Endodermal cell (in vitro differentiated cells): ENCODE data around the gene AMOTL2. TPM values are rescaled to one million over a fixed set of nuclear protein-coding genes. Genes with fewer than 3 reads are reported as not detected.

Source experiments
- DNase-seq: peaks from one replicate; pipeline ENCODE4 v3.0.0-alpha.2; 2017
- H3K27ac ChIP-seq: 2 replicates; pipeline ENCODE4 v1.5.1; 2013; ENCODE audit warnings: mild to moderate bottlenecking, low read depth, low read length, moderate library complexity
- H3K27me3 ChIP-seq: 2 replicates; pipeline ENCODE4 v1.6.1; 2013; ENCODE audit warnings: mild to moderate bottlenecking, low read length, moderate library complexity; ENCODE audit not compliant: insufficient read depth, control insufficient read depth, poor library complexity, severe bottlenecking
- H3K36me3 ChIP-seq: 2 replicates; pipeline ENCODE4 v1.7.0; 2013; ENCODE audit warnings: mild to moderate bottlenecking, low read length, moderate library complexity; ENCODE audit not compliant: control insufficient read depth, insufficient read depth
- H3K4me1 ChIP-seq: one replicate; pipeline ENCODE4 v1.7.0; 2013; ENCODE audit warnings: low read length; ENCODE audit not compliant: control insufficient read depth, insufficient read depth
- H3K4me3 ChIP-seq: 2 replicates; pipeline ENCODE4 v1.5.1; 2013; ENCODE audit warnings: mild to moderate bottlenecking, low read length, moderate library complexity
- H3K9ac ChIP-seq: 2 replicates; pipeline ENCODE4 v1.6.1; 2013; ENCODE audit warnings: mild to moderate bottlenecking, low read length, moderate library complexity; ENCODE audit not compliant: poor library complexity, severe bottlenecking; ENCODE audit errors: extremely low read depth
- H3K9me3 ChIP-seq: 2 replicates; pipeline ENCODE4 v1.6.1; 2013; ENCODE audit warnings: mild to moderate bottlenecking, low read length, moderate library complexity; ENCODE audit not compliant: control insufficient read depth
- H3K27ac Mint-ChIP-seq: 2 replicates; pipeline ENCODE4 v1.8.0; 2020; ENCODE audit warnings: mixed read lengths
- H3K27me3 Mint-ChIP-seq: 2 replicates; pipeline ENCODE4 v1.8.0; 2021; ENCODE audit warnings: mild to moderate bottlenecking, mixed read lengths; ENCODE audit not compliant: insufficient read depth
- H3K36me3 Mint-ChIP-seq: 2 replicates; pipeline ENCODE4 v1.8.0; 2020; ENCODE audit warnings: low read depth, mixed read lengths
- H3K4me1 Mint-ChIP-seq: 2 replicates; pipeline ENCODE4 v1.8.0; 2020; ENCODE audit warnings: mixed read lengths
- H3K4me3 Mint-ChIP-seq: 2 replicates; pipeline ENCODE4 v1.8.0; 2020; ENCODE audit warnings: mild to moderate bottlenecking, moderate library complexity, mixed read lengths
- H3K9me3 Mint-ChIP-seq: 2 replicates; pipeline ENCODE4 v1.8.0; 2020; ENCODE audit warnings: mild to moderate bottlenecking, mixed read lengths
- WGBS, 2 experiments: methylation state at CpG; one replicate each; pipeline versions ENCODE4 v1.1.5 to v1.1.7; 2013; ENCODE audit warnings: missing lambda C conversion rate in 2 of 2, mixed read lengths in 1 of 2; ENCODE audit not compliant: insufficient coverage in 1 of 2, insufficient read length in 1 of 2; 5-methylcytosine and 5-hydroxymethylcytosine counted together
- microRNA-seq: library from miRNA; unstranded; fragments of <30 nt; microRNA quantifications from one replicate; pipeline ENCODE4 v1.2.0, GENCODE V29; 2020; ENCODE audit warnings: borderline microRNAs expressed
- total RNA-seq, 2 donors: library from RNA; stranded (reverse); fragmentation: NEBNext Ultra II Directional in 1 of 2; extraction: Animal tissue kit (Norgen Biotek cat#: 25700) in 1 of 2; gene quantifications; 2 replicates in 1 of 2; 3 replicates in 1 of 2; pipeline ENCODE4 v1.2.1, GENCODE V29; 2021
- TF ChIP-seq, protein P1 (sequence below): fragments of 200-600 bp; sonication (generic); conservative IDR thresholded peaks from 2 replicates; pipeline ENCODE4 v1.5.0; 2021; ENCODE audit warnings: antibody characterized with exemption, mild to moderate bottlenecking

AMOTL2 gene
- total RNA-seq, 2 donors from 2014 or later, result 109 to 153 TPM

DNA sequence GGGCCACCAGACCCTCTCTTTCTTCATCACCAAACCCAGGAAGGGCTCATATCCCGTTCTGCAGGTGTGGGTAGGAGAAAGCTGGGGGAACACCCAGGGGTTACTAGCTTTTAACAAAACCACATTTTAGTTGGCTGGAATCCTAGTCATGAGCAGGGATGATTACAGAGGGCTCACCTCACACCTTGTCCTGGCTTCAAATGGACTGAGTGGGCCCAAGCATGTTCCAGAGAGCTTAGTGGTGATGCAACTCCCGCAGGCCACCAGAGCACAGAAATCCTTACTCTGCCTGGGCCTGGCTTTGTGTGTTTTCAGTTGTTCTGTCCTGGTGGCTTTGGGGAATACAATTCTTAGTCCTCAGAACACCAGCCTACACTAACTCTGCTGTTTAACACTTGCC is 66.8 kb downstream of the AMOTL2 start:
- no peak for DNase-seq
- H3K9ac ChIP-seq, result no peak overlapping the region
- no peaks in the 10 kb centered on the region for H3K27me3 ChIP-seq
- Mint-ChIP-seq H3K4me1 (peaks cover 17% of the 10 kb centered on the region), H3K4me3 (no peak overlapping the region), H3K27me3 (peaks cover 11% of the 10 kb centered on the region), H3K36me3 (no peaks in the 10 kb centered on the region), H3K27ac (no peak overlapping the region), H3K9me3 (no peaks in the 10 kb centered on the region)
- H3K4me1 ChIP-seq, result peaks cover 3% of the 10 kb centered on the region
- WGBS, 2 experiments, result 71% methylated on average over 2 of the region's 2 CpGs; no CpG with 5 or more reads in 1 of the 2 experiments
- no peaks in the 10 kb centered on the region for H3K9me3 ChIP-seq
- H3K4me3 ChIP-seq, result no peak overlapping the region
- TF ChIP-seq, protein P1, sequence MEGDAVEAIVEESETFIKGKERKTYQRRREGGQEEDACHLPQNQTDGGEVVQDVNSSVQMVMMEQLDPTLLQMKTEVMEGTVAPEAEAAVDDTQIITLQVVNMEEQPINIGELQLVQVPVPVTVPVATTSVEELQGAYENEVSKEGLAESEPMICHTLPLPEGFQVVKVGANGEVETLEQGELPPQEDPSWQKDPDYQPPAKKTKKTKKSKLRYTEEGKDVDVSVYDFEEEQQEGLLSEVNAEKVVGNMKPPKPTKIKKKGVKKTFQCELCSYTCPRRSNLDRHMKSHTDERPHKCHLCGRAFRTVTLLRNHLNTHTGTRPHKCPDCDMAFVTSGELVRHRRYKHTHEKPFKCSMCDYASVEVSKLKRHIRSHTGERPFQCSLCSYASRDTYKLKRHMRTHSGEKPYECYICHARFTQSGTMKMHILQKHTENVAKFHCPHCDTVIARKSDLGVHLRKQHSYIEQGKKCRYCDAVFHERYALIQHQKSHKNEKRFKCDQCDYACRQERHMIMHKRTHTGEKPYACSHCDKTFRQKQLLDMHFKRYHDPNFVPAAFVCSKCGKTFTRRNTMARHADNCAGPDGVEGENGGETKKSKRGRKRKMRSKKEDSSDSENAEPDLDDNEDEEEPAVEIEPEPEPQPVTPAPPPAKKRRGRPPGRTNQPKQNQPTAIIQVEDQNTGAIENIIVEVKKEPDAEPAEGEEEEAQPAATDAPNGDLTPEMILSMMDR, result no peak
- H3K27ac ChIP-seq, result no peak overlapping the region
- no peaks in the 10 kb centered on the region for H3K36me3 ChIP-seq

- peak overlapping the region; percentile 20 for H3K27ac Mint-ChIP-seq
Measured at GRCh38 chr3:134306320-134306719, 67.9 kb downstream of the AMOTL2 start.

More at GRCh38 chr3:134306320-134306719, 67.9 kb downstream of the AMOTL2 start:
- peaks cover 3% of the 10 kb centered on the region for H3K4me1 ChIP-seq
- H3K4me1 Mint-ChIP-seq, result peaks cover 17% of the 10 kb centered on the region
- no peak overlapping the region for H3K27ac ChIP-seq
- no peaks in the 10 kb centered on the region for H3K27me3 ChIP-seq
- no peak overlapping the region for H3K9ac ChIP-seq
- H3K9me3 ChIP-seq, result no peaks in the 10 kb centered on the region
- no peak for DNase-seq
- 86 to 89% methylated on average over 6 to 7 of the region's 7 CpGs for WGBS, 2 experiments
- H3K9me3 Mint-ChIP-seq, result no peaks in the 10 kb centered on the region
- TF ChIP-seq, protein P1, result no peak
- no peak overlapping the region for H3K4me3 ChIP-seq
- H3K36me3 ChIP-seq, result no peaks in the 10 kb centered on the region
- H3K36me3 Mint-ChIP-seq, result no peaks in the 10 kb centered on the region
- H3K27me3 Mint-ChIP-seq, result peaks cover 4% of the 10 kb centered on the region
- no peak overlapping the region for H3K4me3 Mint-ChIP-seq

Small RNA genes within 50 kb of the gene (microRNA-seq; reads per million reads assigned to microRNA genes)
- gene MIR6827, result not detected

Other genes with a start within 250 kb of the AMOTL2 start
- gene RYK, start 123.6 kb downstream of the AMOTL2 start, total RNA-seq, result 10 to 100 TPM; 79.2 to 85.5 TPM
- 10 to 100 TPM; 28.6 to 29.3 TPM for gene ANAPC13, start 111.5 kb upstream of the AMOTL2 start, total RNA-seq
- gene CEP63, start 111.6 kb upstream of the AMOTL2 start, total RNA-seq, result 10 to 100 TPM; 21.2 to 33.0 TPM